Activated CD8-positive, alpha-beta memory T cell treated with anti-CD3 and anti-CD28 coated beads, Interleukin-2, amount 50 U/mL, for 24 hours (primary cell): Measurements from ENCODE around the gene ADAMTS15.

Experiments used
- DNase-seq: peaks from one replicate; pipeline ENCODE4 v3.0.0-alpha.2; 2020; ENCODE audit errors: extremely low read depth

ADAMTS15 gene

GRCh38 chr11:130476922-130477491 lies 28.6 kb downstream of the ADAMTS15 start:
- DNase-seq, result no peak

GRCh38 chr11:130477586-130478203 lies 29.2 kb downstream of the ADAMTS15 start:
- no peak for DNase-seq

GRCh38 chr11:130478204-130478701 lies 29.8 kb downstream of the ADAMTS15 start:
- DNase-seq, result no peak

- DNase-seq, result no peak
Observed at GRCh38 chr11:130478881-130479280, 30.4 kb downstream of the ADAMTS15 start.

GRCh38 chr11:130480186-130480585 lies 31.7 kb downstream of the ADAMTS15 start:
- DNase-seq, result no peak

GRCh38 chr11:130480711-130481140 lies 32.3 kb downstream of the ADAMTS15 start:
- no peak for DNase-seq

GRCh38 chr11:130483124-130483523 lies 34.7 kb downstream of the ADAMTS15 start:
- no peak for DNase-seq

GRCh38 chr11:130485983-130486382 lies 37.5 kb downstream of the ADAMTS15 start:
- no peak for DNase-seq

GRCh38 chr11:130486391-130486836 lies 38.0 kb downstream of the ADAMTS15 start:
- no peak for DNase-seq

- DNase-seq, result no peak
Observed at GRCh38 chr11:130486987-130487923, 38.8 kb downstream of the ADAMTS15 start.

- DNase-seq, result no peak
Observed at GRCh38 chr11:130487924-130488815, 39.7 kb downstream of the ADAMTS15 start.

GRCh38 chr11:130488848-130489584 lies 40.6 kb downstream of the ADAMTS15 start:
- no peak for DNase-seq

- no peak for DNase-seq
Observed at GRCh38 chr11:130489716-130490115, 41.3 kb downstream of the ADAMTS15 start.

GRCh38 chr11:130490682-130491449 lies 42.4 kb downstream of the ADAMTS15 start:
- DNase-seq, result no peak

GRCh38 chr11:130498181-130498580 lies 49.7 kb downstream of the ADAMTS15 start:
- no peak for DNase-seq

GRCh38 chr11:130499828-130500227 lies 51.4 kb downstream of the ADAMTS15 start:
- DNase-seq, result no peak

GRCh38 chr11:130504317-130504716 lies 55.9 kb downstream of the ADAMTS15 start:
- no peak for DNase-seq

- no peak for DNase-seq
Observed at GRCh38 chr11:130508913-130509312, 60.5 kb downstream of the ADAMTS15 start.

GRCh38 chr11:130509942-130510341 lies 61.5 kb downstream of the ADAMTS15 start:
- no peak for DNase-seq
